Right lobe of liver (tissue), 4 donors: ENCODE data around the gene NCAPD3.

Experiments used
- CTCF ChIP-seq, 4 donors: fragments of 200-600 bp in 3 of 4; fragments of 450-650 bp in 1 of 4; IDR thresholded peaks; one replicate each; pipeline versions ENCODE4 v1.5.1 to v1.8.0; 2016 to 2022; ENCODE audit warnings: antibody characterized with exemption in 4 of 4, mild to moderate bottlenecking in 2 of 4
- POLR2A ChIP-seq: fragments of 450-650 bp; IDR thresholded peaks from one replicate; pipeline ENCODE4 v1.6.1; 2017; ENCODE audit warnings: antibody characterized with exemption, mild to moderate bottlenecking
- donor health status: DM: no; HTN: no; CAD: no.
- donor health status: DM: no; HTN: no; CAD: no.
- donor health status: DM: no; HTN: yes; CAD: no.

- TF ChIP-seq CTCF (IDR thresholded peaks at IDR 0.05) (no peak), POLR2A (no peak)
These were observed 70.4 kb downstream of the NCAPD3 start for GRCh38 chr11:134153147-134153905.
